Neural progenitor cell (in vitro differentiated cells): ENCODE results near the gene ADAMTSL2.

Experiments used
- CTCF ChIP-seq: fragments of 200-600 bp; sonication (generic); IDR thresholded peaks from 2 replicates; pipeline ENCODE4 v1.5.1; 2017; ENCODE audit warnings: antibody characterized with exemption, mild to moderate bottlenecking
- EZH2phosphoT487 ChIP-seq: fragments of 200-600 bp; sonication (generic); IDR thresholded peaks from 2 replicates; pipeline ENCODE4 v1.6.1; 2017; ENCODE audit warnings: antibody characterized with exemption

GRCh38 chr9:133597316-133597957 is 62.9 kb downstream of the ADAMTSL2 start:
- TF ChIP-seq CTCF (no peak), EZH2phosphoT487 (no peak)
